GM18909 (cell line): ENCODE results near the gene TTC9.
"Not testable (repeated sequence)": the region's sequence is repeated elsewhere in the genome, so short reads cannot be mapped to it uniquely, and the experiment has no call there.

ENCODE experiments used
- ATAC-seq: cut with Tn5 transposase; IDR thresholded peaks from one replicate; pipeline ENCODE4 v1.9.1; 2021; ENCODE audit warnings: mild to moderate bottlenecking; ENCODE audit not compliant: unreplicated experiment, poor library complexity

Gene TTC9

GRCh38 chr14:70671652-70672644, 30.2 kb downstream of the TTC9 start:
- no peak for ATAC-seq

GRCh38 chr14:70677341-70677740, 35.6 kb downstream of the TTC9 start:
- ATAC-seq = no peak

- peak; percentile 45 for ATAC-seq
Observed at GRCh38 chr14:70680748-70681147, 39.0 kb downstream of the TTC9 start.

- ATAC-seq = no peak
Observed at GRCh38 chr14:70683983-70684382, 42.3 kb downstream of the TTC9 start.

DNA sequence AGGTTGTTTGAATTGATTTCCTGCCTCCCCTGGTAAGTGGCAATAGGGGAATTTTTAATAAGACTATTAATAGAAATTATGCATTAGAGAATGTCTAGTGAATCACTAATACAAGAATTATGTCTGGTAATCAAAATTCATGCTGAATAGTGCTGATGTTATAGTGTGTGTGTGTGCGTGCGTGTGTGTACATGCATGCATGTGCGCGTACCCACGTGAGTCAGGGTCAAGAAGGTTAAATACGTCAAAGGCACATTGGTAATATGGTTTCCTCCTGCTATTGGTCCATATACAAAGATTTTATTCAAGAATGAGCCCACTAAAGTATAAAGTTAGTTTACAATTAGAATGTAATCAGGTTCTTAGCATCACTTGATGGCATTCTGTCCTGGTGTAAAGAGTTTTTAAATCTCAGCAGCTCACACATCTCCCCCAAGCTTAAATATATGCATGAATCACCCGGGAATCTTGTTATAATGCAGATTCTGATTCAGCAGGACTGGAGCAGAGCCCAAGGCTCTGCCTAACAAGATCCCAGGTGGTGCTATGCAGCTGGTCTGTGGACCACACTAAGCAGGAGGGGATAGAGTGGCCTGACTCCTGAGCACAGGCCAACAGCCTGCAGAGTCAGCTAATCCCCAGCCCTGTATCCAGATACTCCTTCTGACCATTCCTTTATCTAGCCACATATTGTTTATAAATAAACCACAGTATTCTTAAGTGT, 43.9 kb downstream of the TTC9 start:
- no peak for ATAC-seq

DNA sequence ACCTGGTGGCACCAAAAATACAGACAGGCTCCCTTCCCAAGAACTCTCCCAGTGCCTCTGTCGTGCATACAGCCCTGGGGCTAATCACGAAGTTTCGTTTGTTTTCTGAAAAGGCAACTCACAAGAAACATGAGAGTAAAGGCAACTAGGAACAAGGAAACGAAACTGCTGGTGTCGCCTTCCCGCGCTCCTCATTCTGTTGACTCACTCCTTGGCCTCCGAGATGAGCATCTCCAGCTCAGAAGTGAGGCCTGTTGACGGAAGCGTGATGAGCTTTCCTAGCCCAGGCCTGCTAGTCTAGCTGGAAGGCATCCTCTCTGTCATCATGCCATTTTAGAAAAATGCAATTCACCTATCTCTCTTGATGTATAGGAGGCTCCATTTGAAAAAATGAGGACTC, 50.5 kb downstream of the TTC9 start:
- ATAC-seq = no peak

DNA sequence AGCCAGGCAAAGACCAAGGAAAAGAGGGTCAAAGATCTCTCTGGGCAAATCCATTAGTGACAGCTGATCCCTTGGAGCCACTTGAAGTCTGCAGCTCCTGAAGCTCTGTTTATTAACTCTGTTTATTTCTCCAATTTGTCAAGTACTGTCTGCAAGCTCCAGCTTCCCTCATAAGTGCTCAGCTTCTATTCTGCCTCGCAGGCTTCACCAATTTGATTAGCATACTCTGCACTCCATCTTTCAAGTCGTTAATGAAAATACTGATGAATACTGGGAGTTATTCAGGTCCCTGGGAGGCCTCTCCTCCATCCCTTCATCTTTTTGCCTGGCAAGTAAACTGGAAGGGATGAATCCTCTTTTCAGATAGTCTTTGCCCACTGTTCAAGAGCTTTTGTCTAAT, 54.3 kb downstream of the TTC9 start:
- no peak for ATAC-seq

DNA sequence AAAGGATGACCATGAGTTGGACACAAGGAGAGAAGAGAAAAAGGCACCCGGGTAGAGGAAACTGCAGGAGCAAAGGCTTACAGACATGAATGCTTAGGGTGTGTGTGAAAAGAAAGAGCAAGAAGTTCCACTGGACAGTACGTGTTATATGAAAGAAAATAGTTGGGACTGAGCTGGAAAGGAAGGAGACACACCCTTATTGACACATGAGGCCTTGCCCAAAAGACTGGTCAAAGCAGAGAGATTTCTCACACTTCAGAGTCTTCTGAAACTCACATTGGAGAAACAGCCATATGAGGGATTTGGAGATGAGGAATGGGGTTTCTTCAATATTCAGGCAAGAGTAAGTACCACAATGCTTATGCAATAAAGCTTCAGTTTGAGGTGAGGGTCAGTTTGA, 56.0 kb downstream of the TTC9 start:
- no peak for ATAC-seq

GRCh38 chr14:70698288-70698687, 56.6 kb downstream of the TTC9 start:
- ATAC-seq = no peak

- no peak for ATAC-seq
Observed at GRCh38 chr14:70699646-70700045, 57.9 kb downstream of the TTC9 start.

GRCh38 chr14:70700955-70701585, 59.4 kb downstream of the TTC9 start:
- no peak for ATAC-seq

DNA sequence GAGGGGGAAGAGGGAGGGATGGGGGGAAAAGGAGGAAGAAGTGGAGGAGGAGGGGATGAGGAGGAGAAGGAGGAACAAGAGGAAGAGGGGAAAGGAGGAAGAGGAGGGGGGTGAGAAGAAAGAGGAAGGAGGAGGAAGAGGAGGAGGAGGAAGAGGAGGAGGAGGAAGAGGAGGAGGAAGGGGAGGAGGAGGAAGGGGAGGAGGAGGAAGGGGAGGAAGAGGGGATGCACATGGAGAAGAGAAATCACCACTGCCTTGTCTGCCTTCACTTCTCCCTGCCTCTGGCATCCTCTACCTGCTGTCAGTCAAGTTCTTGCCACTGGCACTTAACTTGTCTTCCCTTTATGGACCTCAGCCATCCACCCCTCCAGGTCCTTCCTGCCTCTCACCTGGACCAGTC, 59.9 kb downstream of the TTC9 start:
- no peak for ATAC-seq

GRCh38 chr14:70702161-70702560, 60.4 kb downstream of the TTC9 start:
- no peak for ATAC-seq

DNA sequence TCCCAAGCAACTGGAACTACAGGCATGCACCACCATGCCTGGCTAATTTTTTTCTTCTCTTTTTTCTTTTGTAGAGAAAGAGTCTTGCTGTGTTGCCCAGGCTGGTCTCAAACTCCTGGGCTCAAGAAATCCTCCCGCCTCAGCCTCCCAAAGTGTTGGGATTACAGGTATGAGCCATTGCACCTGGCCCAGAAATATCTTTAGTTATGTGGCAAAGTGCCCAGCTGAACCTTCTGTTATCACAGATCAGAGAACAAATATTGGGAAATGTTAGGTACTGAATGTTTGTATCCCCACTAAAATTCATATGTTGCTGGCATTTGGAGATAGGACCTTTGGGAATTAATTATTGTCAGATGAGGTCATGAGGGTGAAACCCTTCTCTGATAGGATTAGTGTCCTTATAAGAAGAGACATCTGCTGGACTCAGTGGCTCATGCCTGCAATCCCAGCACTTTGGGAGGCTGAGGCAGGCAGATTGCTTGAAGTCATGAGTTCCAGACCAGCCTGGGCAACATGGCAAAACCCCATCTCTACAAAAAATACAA, 62.0 kb downstream of the TTC9 start:
- not testable (repeated sequence) for ATAC-seq

GRCh38 chr14:70704960-70705359, 63.2 kb downstream of the TTC9 start:
- ATAC-seq = no peak

DNA sequence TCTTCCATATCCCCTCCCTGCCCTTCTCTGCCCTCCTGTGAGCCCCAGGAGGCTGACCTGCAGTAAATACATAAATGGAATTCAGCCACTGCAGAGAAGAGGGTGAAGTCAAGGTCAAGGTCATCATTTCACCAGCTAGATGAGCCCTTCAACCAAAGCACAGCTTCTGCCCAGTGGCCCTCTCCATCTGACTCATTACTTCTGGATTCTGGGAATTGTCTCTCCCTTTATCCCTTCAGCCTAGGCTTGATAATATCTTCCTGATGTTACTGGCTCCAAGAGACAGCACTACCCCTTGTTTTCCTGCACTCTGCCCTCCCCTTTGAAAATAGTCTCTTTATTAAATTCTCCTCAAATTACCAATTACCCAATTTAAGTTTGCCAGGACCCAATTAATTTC, 64.5 kb downstream of the TTC9 start:
- ATAC-seq = no peak

DNA sequence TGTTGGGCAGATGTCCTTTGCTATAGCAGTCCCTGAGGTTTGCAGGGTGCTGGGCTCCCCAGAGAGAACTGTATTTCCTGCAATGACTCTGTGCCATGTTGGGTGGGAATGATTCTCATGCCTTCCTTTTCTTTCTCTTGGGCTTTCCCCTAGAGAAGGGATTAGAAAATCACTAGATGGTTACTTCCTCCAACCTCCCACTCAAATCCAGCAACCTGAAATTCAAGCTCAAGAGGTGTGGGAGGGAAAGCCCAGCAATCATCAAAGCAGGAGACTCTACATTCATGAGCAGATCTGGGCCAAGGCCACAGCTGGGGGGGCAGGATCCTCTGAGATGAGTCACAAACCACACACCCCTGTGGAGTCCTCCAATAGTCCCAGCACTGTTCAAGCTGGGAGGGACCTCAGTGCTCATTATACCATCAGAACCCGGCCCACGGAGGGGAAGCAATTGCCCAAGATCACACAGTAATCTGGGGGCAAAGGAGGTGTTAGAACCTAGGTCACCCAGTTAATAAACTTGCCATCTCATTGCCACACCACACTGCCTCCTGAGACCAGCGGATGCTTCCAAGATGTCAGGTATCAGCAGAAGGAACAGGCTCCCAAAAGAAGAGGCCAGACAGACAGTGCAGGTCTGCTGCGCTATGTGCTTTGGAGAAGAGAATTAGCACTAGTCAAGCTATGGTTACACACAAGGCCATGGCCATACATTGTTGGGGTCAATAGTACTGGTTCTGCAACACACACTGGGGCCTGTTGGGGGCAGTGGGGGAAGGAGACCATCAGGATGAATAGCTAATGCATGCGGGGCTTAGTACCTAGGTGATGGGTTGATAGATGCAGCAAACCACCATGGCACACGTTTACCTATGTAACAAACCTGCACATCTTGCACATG, 65.7 kb downstream of the TTC9 start:
- peak; percentile 82 for ATAC-seq

GRCh38 chr14:70708717-70709570, 67.2 kb downstream of the TTC9 start:
- no peak for ATAC-seq
